HFF-Myc (cell line): ENCODE results near the gene FNDC8.
"Not testable (repeated sequence)": the region's sequence is repeated elsewhere in the genome, so short reads cannot be mapped to it uniquely, and the experiment has no call there.

Experiments
- DNase-seq: peaks from one replicate; pipeline ENCODE4 v3.0.0-alpha.2; 2011; ENCODE audit warnings: low read depth; ENCODE audit errors: extremely low read depth
- H3K4me3 ChIP-seq: replicated peaks from 2 replicates; pipeline ENCODE4 v1.5.1; 2011; ENCODE audit warnings: low read depth, mild to moderate bottlenecking, control low read depth, low read length
- TF ChIP-seq, protein P1 (sequence below): IDR thresholded peaks from 2 replicates; pipeline ENCODE4 v1.5.1; 2012; ENCODE audit warnings: mild to moderate bottlenecking, low read depth, low read length, control low read depth; ENCODE audit errors: missing control alignments

The FNDC8 gene

DNA sequence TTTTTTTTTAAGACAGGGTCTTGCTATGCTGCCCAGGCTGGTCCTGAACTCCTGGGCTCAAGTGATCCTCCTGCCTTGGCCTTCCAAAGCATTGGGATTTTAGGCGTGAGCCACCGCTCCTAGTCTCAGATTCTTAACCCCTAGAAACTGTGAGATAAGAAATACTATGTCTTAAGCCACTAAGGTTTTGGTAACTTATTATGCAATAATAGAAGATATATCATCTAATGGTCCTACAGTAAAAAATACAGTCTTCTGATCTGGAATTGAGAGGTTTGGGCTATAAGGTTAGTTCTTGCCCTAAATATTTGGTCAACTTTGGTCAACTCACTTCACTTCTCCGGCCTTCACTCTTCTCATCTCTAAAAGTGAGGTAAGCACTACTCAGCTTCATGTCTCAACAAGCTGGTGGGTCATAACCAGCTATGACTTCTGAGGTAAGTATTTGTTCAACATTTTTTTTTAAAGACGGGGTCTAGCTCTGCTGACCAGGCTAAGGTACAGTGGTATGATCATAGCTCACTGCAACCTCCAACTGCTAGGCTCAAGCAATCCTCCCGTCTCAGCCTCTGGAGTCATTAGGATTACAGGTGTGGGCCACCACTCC is 16.5 kb upstream of the FNDC8 start:
- DNase-seq = no peak
- H3K4me3 ChIP-seq = no peak overlapping the region
- TF ChIP-seq, protein P1, sequence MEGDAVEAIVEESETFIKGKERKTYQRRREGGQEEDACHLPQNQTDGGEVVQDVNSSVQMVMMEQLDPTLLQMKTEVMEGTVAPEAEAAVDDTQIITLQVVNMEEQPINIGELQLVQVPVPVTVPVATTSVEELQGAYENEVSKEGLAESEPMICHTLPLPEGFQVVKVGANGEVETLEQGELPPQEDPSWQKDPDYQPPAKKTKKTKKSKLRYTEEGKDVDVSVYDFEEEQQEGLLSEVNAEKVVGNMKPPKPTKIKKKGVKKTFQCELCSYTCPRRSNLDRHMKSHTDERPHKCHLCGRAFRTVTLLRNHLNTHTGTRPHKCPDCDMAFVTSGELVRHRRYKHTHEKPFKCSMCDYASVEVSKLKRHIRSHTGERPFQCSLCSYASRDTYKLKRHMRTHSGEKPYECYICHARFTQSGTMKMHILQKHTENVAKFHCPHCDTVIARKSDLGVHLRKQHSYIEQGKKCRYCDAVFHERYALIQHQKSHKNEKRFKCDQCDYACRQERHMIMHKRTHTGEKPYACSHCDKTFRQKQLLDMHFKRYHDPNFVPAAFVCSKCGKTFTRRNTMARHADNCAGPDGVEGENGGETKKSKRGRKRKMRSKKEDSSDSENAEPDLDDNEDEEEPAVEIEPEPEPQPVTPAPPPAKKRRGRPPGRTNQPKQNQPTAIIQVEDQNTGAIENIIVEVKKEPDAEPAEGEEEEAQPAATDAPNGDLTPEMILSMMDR = no peak

DNA sequence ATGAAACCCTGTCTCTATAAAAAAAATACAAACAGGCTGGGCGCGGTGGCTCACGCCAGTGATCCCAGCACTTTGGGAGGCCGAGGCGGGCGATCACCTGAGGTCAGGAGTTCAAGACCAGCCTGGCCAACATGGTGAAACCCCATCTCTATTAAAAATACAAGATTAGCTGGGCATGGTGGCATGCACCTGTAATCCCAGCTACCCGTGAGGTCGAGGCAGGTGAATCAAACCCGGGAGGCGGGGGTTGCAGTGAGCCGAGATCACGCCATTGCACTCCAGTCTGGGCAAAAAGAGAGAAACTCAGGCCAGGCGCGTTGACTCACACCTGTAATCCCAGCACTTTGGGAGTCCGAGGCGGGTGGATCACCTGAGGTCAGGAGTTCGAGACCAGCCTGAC is 10.6 kb upstream of the FNDC8 start:
- not testable (repeated sequence) for H3K4me3 ChIP-seq, DNase-seq

DNA sequence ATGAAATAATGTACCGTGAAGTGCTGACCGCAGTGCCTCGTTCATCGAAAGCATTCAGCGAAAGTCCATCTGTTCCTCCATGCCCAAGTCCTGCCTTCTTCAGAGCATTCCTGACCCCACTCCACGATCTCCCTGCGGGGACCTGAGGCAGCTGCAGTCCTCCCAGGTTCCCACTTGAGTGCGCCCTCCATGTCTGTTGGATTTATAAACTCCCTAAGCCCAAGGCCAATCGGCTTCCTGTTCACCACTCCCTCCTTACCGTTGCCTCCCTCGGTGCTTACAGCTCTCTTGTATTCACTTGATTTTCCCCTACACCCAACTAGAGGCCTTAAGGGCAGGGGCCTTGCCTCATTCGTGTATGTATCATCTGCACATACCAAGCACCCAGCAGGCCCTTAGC is 4.6 kb upstream of the FNDC8 start:
- TF ChIP-seq, protein P1 = no peak
- no peak for DNase-seq
- no peak overlapping the region for H3K4me3 ChIP-seq

DNA sequence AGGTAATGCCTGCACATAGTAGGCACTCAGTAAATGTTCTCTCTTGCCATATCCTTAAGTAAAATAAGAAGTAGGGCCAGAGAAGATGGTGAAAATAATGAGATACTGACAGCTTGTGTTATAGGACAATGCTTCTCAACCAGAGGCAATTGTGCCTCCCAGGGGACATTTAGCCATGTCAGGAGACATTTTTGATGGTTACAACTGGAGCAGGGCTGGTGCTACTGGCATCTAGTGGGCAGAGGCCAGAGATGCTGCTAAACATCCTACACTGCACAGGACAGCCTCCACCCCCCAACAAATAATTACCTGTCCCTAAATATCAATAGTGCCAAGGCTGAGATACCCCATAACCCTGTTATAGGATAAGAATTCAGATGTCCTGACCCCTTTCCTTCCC is 3.4 kb upstream of the FNDC8 start:
- DNase-seq = no peak
- no peak overlapping the region for H3K4me3 ChIP-seq
- TF ChIP-seq, protein P1 = peak; percentile 26

DNA sequence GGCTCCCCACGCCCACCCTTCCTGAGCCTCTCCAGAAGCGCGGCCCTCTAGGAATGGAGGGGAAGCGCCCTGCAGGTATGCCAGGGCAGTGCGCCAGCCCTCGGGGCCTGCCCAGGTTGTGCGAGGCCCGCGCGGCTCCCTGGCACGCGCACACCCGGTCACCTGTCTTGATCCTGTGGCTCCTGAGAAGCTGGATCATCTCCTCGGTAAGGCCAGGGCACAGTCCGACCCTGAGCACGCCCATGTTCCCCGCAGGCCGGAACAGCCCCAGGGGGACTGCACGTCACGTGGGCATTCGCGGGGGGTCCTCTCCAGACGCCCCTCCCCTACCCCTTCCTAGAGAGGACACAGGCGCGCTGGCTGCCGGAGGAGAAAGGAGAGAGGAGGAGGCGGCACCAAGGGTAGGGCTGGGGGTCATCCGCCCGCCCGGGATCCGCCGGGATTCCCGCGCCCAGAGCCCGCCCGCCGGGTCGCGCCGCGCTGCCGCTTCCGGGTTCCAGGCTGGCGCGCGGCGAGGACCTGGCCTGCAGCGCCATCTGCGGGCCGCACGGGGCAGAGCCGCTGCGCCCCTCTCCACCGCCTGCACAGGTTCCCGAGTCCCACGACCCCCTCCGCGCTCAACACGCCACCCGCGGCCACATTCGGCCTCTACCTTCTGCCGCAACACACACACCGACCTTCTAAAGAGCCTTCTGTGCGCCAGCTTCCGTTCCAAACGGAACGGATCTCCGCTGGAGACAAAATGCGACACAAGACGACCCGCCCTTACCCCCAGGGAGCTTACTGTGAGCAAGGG is 1.8 kb upstream of the FNDC8 start, which contains the start of gene RAD51D:
Gene RAD51D (minus strand): TSS at position 491 of the 796 bp plus-strand sequence. CDS start 247 bp downstream, at position 244.
- TF ChIP-seq, protein P1 = peak; percentile 75
- H3K4me3 ChIP-seq = peak within 1 kb of the TSS; percentile 58
- no peak for DNase-seq

DNA sequence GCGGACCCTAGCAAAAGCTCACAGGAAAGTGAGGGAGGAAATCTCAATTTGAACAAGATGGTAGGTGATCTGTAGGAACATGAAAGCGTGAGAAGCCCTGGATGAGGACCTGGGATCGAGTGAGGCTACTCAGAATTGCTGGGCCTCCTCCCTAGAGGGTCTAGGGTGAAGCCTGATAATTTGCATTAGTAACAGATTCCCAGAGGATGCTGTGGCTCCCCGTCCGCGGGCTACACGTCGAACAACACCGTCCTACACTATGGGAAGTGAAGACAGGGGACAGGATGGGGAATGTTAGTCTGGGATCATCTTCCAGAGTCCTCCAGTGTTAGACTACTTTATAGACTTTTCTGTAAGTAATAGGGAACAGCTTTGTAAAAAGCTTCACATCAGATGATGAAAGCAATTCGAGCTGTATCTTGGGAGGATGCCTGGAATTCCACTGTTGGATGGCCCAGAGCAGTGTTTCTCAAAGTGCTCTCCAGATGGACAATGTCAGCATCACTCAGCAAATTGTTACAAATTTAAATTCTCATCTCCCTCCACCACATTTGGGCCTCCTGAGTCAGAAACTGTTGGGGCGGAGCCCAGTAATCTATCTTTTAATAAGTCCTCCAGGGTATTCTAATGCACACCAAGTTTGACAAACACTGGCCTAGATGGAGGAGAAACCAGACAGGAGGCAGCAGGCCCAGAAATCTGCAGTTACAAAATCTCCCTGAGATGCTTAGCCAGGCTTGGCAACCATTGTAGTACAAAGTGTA is 6.5 kb downstream of the FNDC8 start:
- peak; percentile 45 for DNase-seq
- TF ChIP-seq, protein P1 = no peak
- H3K4me3 ChIP-seq = no peak overlapping the region
